PC-9 (cell line): ENCODE measurements around the gene SURF4. TPM values are rescaled to one million over a fixed set of nuclear protein-coding genes. Genes with fewer than 3 reads are reported as not detected.

Experiments
- BruUV-seq: library from RNA; stranded (reverse); fragments of 400-500 nt; replicated peaks from 2 replicates; lab custom pipeline; 2021; lab: Mats Ljungman, UMichigan
- CTCF ChIA-PET: fragments of 300-600 bp; sonication (Branson Sonifier 250); formaldehyde crosslinking; loops from one replicate; lab custom pipeline; 2022; ENCODE audit warnings: antibody characterized with exemption; lab: Charles Lee
- POLR2A ChIA-PET: fragments of 300-600 bp; sonication (Branson Sonifier 250); formaldehyde crosslinking; loops from one replicate; lab custom pipeline; 2022; ENCODE audit warnings: antibody characterized with exemption; ENCODE audit not compliant: unreplicated experiment; lab: Charles Lee
- DNase-seq, 2 experiments: peaks; one replicate each; pipeline versions ENCODE4 v3.0.0 to v3.0.0-alpha.2; 2015 to 2022; ENCODE audit warnings: mixed read lengths in 1 of 2
- H2AFZ ChIP-seq: fragments of 200-600 bp; sonication (generic); 2 replicates; pipeline ENCODE4 v1.8.1; 2017; ENCODE audit warnings: antibody characterized with exemption
- H3F3A ChIP-seq: fragments of 200-600 bp; sonication (generic); 2 replicates; pipeline ENCODE4 v1.8.1; 2017; ENCODE audit warnings: antibody characterized with exemption, mild to moderate bottlenecking, low read depth; ENCODE audit not compliant: insufficient read depth
- H3K27ac ChIP-seq: fragments of 200-600 bp; sonication (generic); 2 replicates; pipeline ENCODE4 v1.6.1; 2016; ENCODE audit warnings: mixed run types
- H3K27me3 ChIP-seq: fragments of 200-600 bp; sonication (generic); 2 replicates; pipeline ENCODE4 v1.6.1; 2016; ENCODE audit warnings: low read depth, mixed run types; ENCODE audit not compliant: insufficient read depth
- H3K36me3 ChIP-seq: fragments of 200-600 bp; sonication (generic); 2 replicates; pipeline ENCODE4 v1.6.1; 2016; ENCODE audit warnings: low read depth, mixed run types
- H3K4me1 ChIP-seq: fragments of 200-600 bp; sonication (generic); replicated peaks from 2 replicates; pipeline ENCODE4 v1.6.1; 2016; ENCODE audit warnings: mixed run types; ENCODE audit not compliant: insufficient read depth
- H3K4me2 ChIP-seq: fragments of 200-600 bp; sonication (generic); 2 replicates; pipeline ENCODE4 v1.6.1; 2017; ENCODE audit warnings: mixed run types
- H3K4me3 ChIP-seq: fragments of 200-600 bp; sonication (generic); 2 replicates; pipeline ENCODE4 v1.6.1; 2016; ENCODE audit warnings: mixed run types
- H3K79me2 ChIP-seq: fragments of 200-600 bp; sonication (generic); 2 replicates; pipeline ENCODE4 v1.6.1; 2017; ENCODE audit warnings: low read depth, mixed run types
- H3K9me2 ChIP-seq: fragments of 200-600 bp; sonication (generic); 2 replicates; pipeline ENCODE4 v1.8.1; 2017; ENCODE audit warnings: mild to moderate bottlenecking; ENCODE audit not compliant: insufficient read depth
- H3K9me3 ChIP-seq: fragments of 200-600 bp; sonication (generic); 2 replicates; pipeline ENCODE4 v1.8.1; 2016; ENCODE audit warnings: low read depth; ENCODE audit not compliant: insufficient read depth
- H4K20me1 ChIP-seq: fragments of 200-600 bp; sonication (generic); 2 replicates; pipeline ENCODE4 v1.8.1; 2017; ENCODE audit not compliant: insufficient read depth
- CTCF ChIP-seq: fragments of 200-600 bp; sonication (generic); conservative IDR thresholded peaks from 2 replicates; pipeline ENCODE4 v1.6.1; 2017; ENCODE audit warnings: mixed run types, antibody characterized with exemption, mild to moderate bottlenecking, moderate library complexity
- EZH2 ChIP-seq: fragments of 200-600 bp; sonication (generic); IDR thresholded peaks from 2 replicates; pipeline ENCODE4 v1.8.0; 2017; ENCODE audit warnings: antibody characterized with exemption, low read depth
- intact Hi-C: fragments of 100-400 bp; cut with micrococcal nuclease; formaldehyde crosslinking; loops from one replicate; pipeline ENCODE4 v1.10.0; 2022; ENCODE audit not compliant: unreplicated experiment
- total RNA-seq: library from RNA; stranded (reverse); gene quantifications from 2 replicates; pipeline ENCODE4 v1.2.3, GENCODE V29; 2021

SURF4 gene
- total RNA-seq, 1 experiment from 2014 or later: 199 TPM

DNA sequence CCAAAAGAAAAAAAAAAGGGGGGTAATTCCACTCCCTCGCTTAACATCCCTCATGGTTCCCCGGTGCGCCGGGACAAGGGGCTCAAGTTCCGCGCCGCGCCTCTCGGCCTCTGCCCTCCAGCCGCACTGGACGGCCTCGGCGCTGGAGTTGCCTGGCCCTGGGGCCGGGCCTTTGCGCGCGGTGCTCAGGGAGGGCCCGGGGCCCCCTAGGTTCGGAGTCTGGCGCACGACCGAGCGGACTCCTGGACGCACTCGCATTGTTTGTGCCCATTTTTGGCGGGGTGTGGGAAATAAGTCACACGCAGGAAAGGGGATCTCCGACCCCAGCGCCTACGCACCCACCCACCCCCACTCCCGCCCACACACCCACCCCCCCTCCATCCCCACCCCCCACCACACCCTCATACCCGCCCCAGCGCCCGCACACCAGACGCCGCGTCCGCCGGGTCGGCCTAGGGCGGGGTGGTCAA lies 28.3 kb downstream of the SURF4 start:
- TSS peak; percentile 11 for BruUV-seq
- intact Hi-C loops: no loop called here
- ChIA-PET CTCF (interaction anchor here (0.7 to 1.1 kb wide), 2 partner anchors 56 to 162 kb away, joined by 3 to 5 read pairs; no protein-coding TSS in a partner anchor), POLR2A (interaction anchor here (0.6 to 0.9 kb wide), 7 partner anchors 26 to 941 kb away, joined by 3 to 19 read pairs (median 6); partner anchors contain the start of gene GTF3C5)
- Histone ChIP-seq H3K36me3 (peaks cover 41% of the 10 kb centered on the region), H3K4me2 (peak overlapping the region; percentile 95), H3K27me3 (no peaks in the 10 kb centered on the region), H2AFZ (peak overlapping the region; percentile 76), H3F3A (peaks cover 45% of the 10 kb centered on the region), H3K27ac (no peak overlapping the region; the same call in 1 of the 2 replicates), H3K4me1 (peaks cover 17% of the 10 kb centered on the region), H4K20me1 (peaks cover 50% of the 10 kb centered on the region), H3K9me2 (no peaks in the 10 kb centered on the region), H3K9me3 (no peaks in the 10 kb centered on the region), H3K4me3 (peak overlapping the region; percentile 99), H3K79me2 (peaks cover 58% of the 10 kb centered on the region)
- DNase-seq: peak in 1 of 2 experiments; percentile 55
- TF ChIP-seq EZH2 (no peak), CTCF (no peak)

- intact Hi-C loops: no loop called here
- CTCF ChIA-PET: interaction anchor here (0.5 kb wide), 1 partner anchor 12 kb away, joined by 3 read pairs; no protein-coding TSS in a partner anchor
Observed at GRCh38 chr9:133346021-133346785, 29.7 kb downstream of the SURF4 start.

GRCh38 chr9:133345596-133345995 lies 30.3 kb downstream of the SURF4 start:
- Histone ChIP-seq H3K27ac (no peak overlapping the region), H3K4me3 (no peak overlapping the region), H3K9me2 (no peaks in the 10 kb centered on the region), H3K9me3 (no peaks in the 10 kb centered on the region), H3K79me2 (peaks cover 53% of the 10 kb centered on the region), H2AFZ (no peak overlapping the region), H3K4me2 (no peak overlapping the region), H3K36me3 (peaks cover 23% of the 10 kb centered on the region), H4K20me1 (peaks cover 30% of the 10 kb centered on the region), H3K4me1 (peaks cover 17% of the 10 kb centered on the region), H3F3A (peaks cover 26% of the 10 kb centered on the region), H3K27me3 (no peaks in the 10 kb centered on the region)
- no peak for DNase-seq
- BruUV-seq: no TSS peak
- TF ChIP-seq CTCF (no peak), EZH2 (no peak)
- intact Hi-C loops: no loop called here
- POLR2A ChIA-PET: no interaction called here
- CTCF ChIA-PET: no interaction called here

More at GRCh38 chr9:133346021-133346785, 29.7 kb downstream of the SURF4 start:
- H3F3A ChIP-seq: peaks cover 32% of the 10 kb centered on the region
- DNase-seq: no peak
- H3K9me3 ChIP-seq: no peaks in the 10 kb centered on the region
- no peaks in the 10 kb centered on the region for H3K9me2 ChIP-seq
- no peak overlapping the region for H3K27ac ChIP-seq
- H4K20me1 ChIP-seq: peaks cover 36% of the 10 kb centered on the region
- no peak overlapping the region for H2AFZ ChIP-seq
- POLR2A ChIA-PET: interaction anchor here (0.6 kb wide), 2 partner anchors 93 to 308 kb away, joined by 3 to 9 read pairs; no protein-coding TSS in a partner anchor
- H3K4me1 ChIP-seq: peaks cover 17% of the 10 kb centered on the region
- no peaks in the 10 kb centered on the region for H3K27me3 ChIP-seq
- peak overlapping the region; percentile 84 for H3K4me2 ChIP-seq
- H3K4me3 ChIP-seq: peak overlapping the region; percentile 99; the same call in 1 of the 2 replicates
- H3K79me2 ChIP-seq: peaks cover 58% of the 10 kb centered on the region
- TF ChIP-seq EZH2 (no peak), CTCF (no peak)
- peaks cover 29% of the 10 kb centered on the region for H3K36me3 ChIP-seq
- no TSS peak for BruUV-seq
